LNCaP clone FGC (cell line): ENCODE measurements around the gene DHRSX.

Source experiments
- DNase-seq: peaks from one replicate; pipeline ENCODE4 v3.0.0-alpha.2; 2011; ENCODE audit warnings: low read depth
- H3K4me3 ChIP-seq: 2 replicates; pipeline ENCODE4 v1.5.1; 2011; ENCODE audit warnings: mild to moderate bottlenecking, low read depth, low read length, control low read depth
- TF ChIP-seq, protein P1 (sequence below): IDR thresholded peaks from 2 replicates; pipeline ENCODE4 v1.5.1; 2012; ENCODE audit warnings: mild to moderate bottlenecking; ENCODE audit not compliant: control insufficient read depth, insufficient read depth; ENCODE audit errors: extremely low read depth

DHRSX gene

GRCh38 chrX:2404776-2405175 is 96.0 kb downstream of the DHRSX start:
- no peak for DNase-seq
- TF ChIP-seq, protein P1, sequence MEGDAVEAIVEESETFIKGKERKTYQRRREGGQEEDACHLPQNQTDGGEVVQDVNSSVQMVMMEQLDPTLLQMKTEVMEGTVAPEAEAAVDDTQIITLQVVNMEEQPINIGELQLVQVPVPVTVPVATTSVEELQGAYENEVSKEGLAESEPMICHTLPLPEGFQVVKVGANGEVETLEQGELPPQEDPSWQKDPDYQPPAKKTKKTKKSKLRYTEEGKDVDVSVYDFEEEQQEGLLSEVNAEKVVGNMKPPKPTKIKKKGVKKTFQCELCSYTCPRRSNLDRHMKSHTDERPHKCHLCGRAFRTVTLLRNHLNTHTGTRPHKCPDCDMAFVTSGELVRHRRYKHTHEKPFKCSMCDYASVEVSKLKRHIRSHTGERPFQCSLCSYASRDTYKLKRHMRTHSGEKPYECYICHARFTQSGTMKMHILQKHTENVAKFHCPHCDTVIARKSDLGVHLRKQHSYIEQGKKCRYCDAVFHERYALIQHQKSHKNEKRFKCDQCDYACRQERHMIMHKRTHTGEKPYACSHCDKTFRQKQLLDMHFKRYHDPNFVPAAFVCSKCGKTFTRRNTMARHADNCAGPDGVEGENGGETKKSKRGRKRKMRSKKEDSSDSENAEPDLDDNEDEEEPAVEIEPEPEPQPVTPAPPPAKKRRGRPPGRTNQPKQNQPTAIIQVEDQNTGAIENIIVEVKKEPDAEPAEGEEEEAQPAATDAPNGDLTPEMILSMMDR, result no peak
- H3K4me3 ChIP-seq, result no peak overlapping the region

DNA sequence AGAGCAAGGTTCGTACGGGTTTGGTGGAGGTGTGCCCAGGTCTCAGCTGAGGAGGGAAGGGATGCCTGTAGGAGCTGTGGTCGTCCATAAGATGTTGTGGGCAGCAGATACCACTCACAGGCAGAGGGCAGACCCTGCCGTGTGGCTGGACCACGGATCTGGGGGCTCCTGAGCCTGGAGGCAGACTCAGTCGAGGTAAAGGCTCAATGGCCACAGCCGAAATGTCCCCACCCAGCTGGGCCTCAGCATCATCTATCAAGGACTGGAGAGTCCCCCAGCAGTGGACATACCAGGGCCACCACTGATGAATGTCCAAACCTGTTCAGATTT is 98.5 kb downstream of the DHRSX start:
- H3K4me3 ChIP-seq, result no peak overlapping the region
- no peak for DNase-seq
- TF ChIP-seq, protein P1, result no peak

DNA sequence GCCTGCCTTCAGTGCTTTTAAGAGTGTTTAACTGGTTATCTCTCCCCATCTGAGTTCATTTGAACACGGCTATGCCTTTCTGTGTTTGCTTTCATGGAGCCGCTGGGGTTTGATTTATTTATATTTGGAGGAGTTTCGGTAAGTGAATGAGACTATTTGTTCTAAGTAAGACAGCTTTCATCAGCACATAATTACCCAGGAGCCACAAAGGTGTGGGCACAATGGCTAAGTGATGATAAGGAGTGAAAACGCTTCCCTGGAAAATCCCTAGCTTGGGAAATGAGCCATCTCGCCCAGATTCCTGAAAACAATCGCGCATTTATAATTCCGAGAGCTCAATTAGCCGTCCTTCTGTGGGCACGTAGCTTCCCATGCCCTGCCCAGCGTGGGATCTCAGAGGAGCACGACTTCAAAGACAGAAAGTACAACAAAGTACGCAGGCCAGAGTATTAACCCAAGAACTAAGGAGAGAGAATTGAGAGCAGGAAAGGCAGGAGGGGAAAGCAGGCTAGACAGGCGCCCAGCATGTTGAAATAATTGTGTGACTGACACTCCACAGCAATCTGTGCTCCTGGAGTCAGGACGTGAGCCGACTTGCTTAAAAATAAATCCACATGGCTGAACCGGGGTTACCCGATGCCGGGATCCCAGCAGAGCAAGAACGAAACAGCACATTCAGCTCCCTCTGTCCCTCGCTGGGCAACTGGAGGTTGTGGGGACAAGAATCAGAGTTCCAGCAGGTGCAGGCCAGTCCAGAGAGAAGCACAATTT is 99.0 kb downstream of the DHRSX start:
- DNase-seq, result no peak
- TF ChIP-seq, protein P1, result no peak
- H3K4me3 ChIP-seq, result no peak overlapping the region

DNA sequence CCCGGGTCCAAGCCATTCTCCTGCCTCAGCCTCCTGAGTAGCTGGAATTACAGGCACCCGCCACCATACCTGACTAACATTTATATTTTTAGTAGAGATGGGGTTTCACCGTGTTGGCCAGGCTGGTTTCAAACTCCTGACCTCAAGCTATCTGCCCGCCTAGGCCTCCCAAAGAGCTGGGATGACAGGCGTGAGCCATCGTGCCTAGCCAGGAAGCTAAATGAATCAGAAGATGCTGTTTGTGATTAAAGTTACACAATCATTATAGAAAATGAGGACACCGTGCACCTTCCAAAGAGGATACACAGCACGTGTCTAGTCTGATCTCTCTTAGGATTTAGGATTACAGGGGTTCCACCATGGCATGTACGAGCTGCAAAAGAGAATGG is 99.6 kb downstream of the DHRSX start:
- TF ChIP-seq, protein P1, result no peak
- H3K4me3 ChIP-seq, result no peak overlapping the region
- DNase-seq, result no peak

GRCh38 chrX:2398064-2398656 is 102.6 kb downstream of the DHRSX start:
- DNase-seq, result no peak

DNA sequence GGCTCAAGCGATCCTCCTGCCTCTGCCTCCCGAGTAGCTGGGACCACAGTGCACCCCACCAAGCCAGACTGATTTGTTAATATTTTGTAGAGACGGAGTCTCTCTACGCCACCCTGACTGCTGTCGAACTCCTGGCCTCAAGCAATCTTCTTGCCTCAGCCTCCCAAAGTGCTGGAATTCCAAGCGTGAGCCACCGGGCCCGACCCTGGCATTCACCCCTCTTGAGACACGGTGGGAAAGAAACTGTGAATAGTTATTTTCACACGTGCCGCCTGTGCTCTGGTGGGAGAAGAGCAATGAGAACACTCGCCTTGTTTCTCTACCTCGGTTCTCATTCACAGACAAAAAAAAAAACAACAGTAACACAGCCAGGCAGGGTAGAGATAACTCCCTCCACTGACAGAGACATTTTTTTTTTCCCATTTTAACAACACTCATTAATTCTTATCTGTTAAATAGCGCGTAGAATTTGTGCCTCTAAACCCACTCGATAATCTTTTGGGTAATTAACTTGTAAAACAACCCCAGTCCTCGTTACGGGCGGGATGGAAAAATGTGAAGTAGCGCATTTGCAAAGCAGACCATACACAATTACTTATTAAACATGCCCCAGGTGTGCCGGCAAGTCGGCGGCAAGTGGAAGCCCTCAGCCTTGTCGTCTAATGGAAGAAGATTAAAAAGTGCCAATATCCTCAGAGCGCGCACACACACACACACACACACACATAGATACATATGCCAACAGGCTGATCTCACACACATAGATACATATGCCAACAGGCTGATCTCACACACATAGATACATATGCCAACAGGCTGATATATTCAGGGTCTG is 103.3 kb downstream of the DHRSX start:
- no peak for DNase-seq
- TF ChIP-seq, protein P1, result no peak
- H3K4me3 ChIP-seq, result no peak overlapping the region

More at GRCh38 chrX:2398064-2398656, 102.6 kb downstream of the DHRSX start:
- TF ChIP-seq, protein P1, result no peak
- H3K4me3 ChIP-seq, result no peak overlapping the region
